ENCODE measurements around the gene NRG3. TPM values are rescaled to one million over a fixed set of nuclear protein-coding genes. Genes with fewer than 3 reads are reported as not detected.

The NRG3 gene
- total and polyA plus RNA-seq, 2 donors (not counting 1 experiment from before 2014, with no cell fraction given), result 0.06 TPM; not detected in 1

- H3K4me3 ChIP-seq (ENCODE audit: control extremely low read depth in 1 of 5, extremely low read depth in 1 of 5, insufficient read depth in 1 of 5, low read depth in 2 of 5, low read length in 4 of 5), result peak overlapping the region in 1 of 5 experiments; percentile 15
- Mint-ChIP-seq H3K9me3 (ENCODE audit: insufficient read depth) (no peaks in the 10 kb centered on the region), H3K27ac (no peak overlapping the region), H3K4me1 (peaks cover 12% of the 10 kb centered on the region), H3K27me3 (peaks cover 54% of the 10 kb centered on the region), H3K4me3 (peak overlapping the region; percentile 55)
- DNase-seq (no peak), ATAC-seq (ENCODE audit: low read depth) (no peak)
- 11% methylated on average over 47 of the region's 49 CpGs for WGBS (ENCODE audit: insufficient coverage)
- no peaks in the 10 kb centered on the region for H3K79me2 ChIP-seq (ENCODE audit: control insufficient read depth, insufficient read depth, low read length)
- peaks cover 0 to 33% (median 20%) of the 10 kb centered on the region in 4 experiments for H3K27me3 ChIP-seq (replicated peaks in 1 of 4; ENCODE audit: control extremely low read depth in 1 of 4, control insufficient read depth in 3 of 4, insufficient read depth in 4 of 4, low read length in 3 of 4)
- peak overlapping the region; percentile 11 for H3K9ac ChIP-seq (ENCODE audit: low read length)
- no peak overlapping the region for H3K27ac ChIP-seq (ENCODE audit: low read length in 2 of 2)
- no peaks in the 10 kb centered on the region for H4K20me1 ChIP-seq (ENCODE audit: control insufficient read depth, insufficient read depth, low read length, poor library complexity, severe bottlenecking)
- POLR2A ChIA-PET, result no interaction called here
- TF ChIP-seq CTCF (IDR thresholded peaks at IDR 0.05) (no peak), EZH2 (IDR thresholded peaks at IDR 0.05; ENCODE audit: borderline replicate concordance, insufficient read depth, low read depth, low read length, poor library complexity, severe bottlenecking) (no peak)
- H3K4me2 ChIP-seq (replicated peaks; ENCODE audit: low read depth, low read length, poor library complexity, severe bottlenecking), result peak overlapping the region; percentile 34
- no peaks in the 10 kb centered on the region for H3K36me3 ChIP-seq (replicated peaks in 1 of 2; ENCODE audit: control extremely low read depth in 1 of 2, control insufficient read depth in 1 of 2, extremely low read depth in 1 of 2, insufficient read depth in 2 of 2, low read length in 1 of 2)
- H3K4me1 ChIP-seq (ENCODE audit: control insufficient read depth in 2 of 2, insufficient read depth in 2 of 2, low read length in 2 of 2), result peaks cover 10 to 14% of the 10 kb centered on the region in 2 donors
- H3K9me3 ChIP-seq (ENCODE audit: control extremely low read depth in 1 of 3, control insufficient read depth in 2 of 3, insufficient read depth in 1 of 3, low read length in 2 of 3), result peaks cover 0 to 9% (median 0%) of the 10 kb centered on the region in 3 donors
- intact Hi-C loops (cut with micrococcal nuclease), result no loop called here
- no peak overlapping the region for H2AFZ ChIP-seq (ENCODE audit: insufficient read depth, low read depth, low read length, poor library complexity, severe bottlenecking)
- CTCF ChIA-PET, result no interaction called here
These were observed 666 bp downstream of the NRG3 start for GRCh38 chr10:81875467-81876252.
